SW480 (cell line): Measurements from ENCODE around the gene PITPNC1.

Source experiments
- DNase-seq: peaks from one replicate; pipeline ENCODE4 v3.0.0-alpha.2; 2016; ENCODE audit warnings: low spot score

Gene PITPNC1

GRCh38 chr17:67733449-67733848 lies 356.4 kb downstream of the PITPNC1 start:
- no peak for DNase-seq

- no peak for DNase-seq
These were observed 360.1 kb downstream of the PITPNC1 start for GRCh38 chr17:67737145-67737544.

GRCh38 chr17:67742025-67742424 lies 364.9 kb downstream of the PITPNC1 start:
- DNase-seq, result no peak
